HepG2 (cell line): Measurements from ENCODE around the gene ATG16L2. TPM values are rescaled to one million over a fixed set of nuclear protein-coding genes. Genes with fewer than 3 reads are reported as not detected.

Experiments
- ATAC-seq: fragments of 200-7000 bp; cut with Tn5 transposase; 3 replicates; pipeline ENCODE4 v1.9.1; 2020; ENCODE audit warnings: mild to moderate bottlenecking, moderate library complexity
- BruUV-seq: library from RNA; stranded (reverse); fragments of 400-500 nt; replicated peaks from 2 replicates; lab custom pipeline; 2021; lab: Mats Ljungman, UMichigan
- CTCF ChIA-PET: fragments of 300-600 bp; formaldehyde crosslinking; extraction: SDS; loops from one replicate; lab custom pipeline; 2021; ENCODE audit warnings: low total read pairs, inconsistent platforms, low intra/inter-chr PET ratio; lab: Yijun Ruan, JAX
- POLR2A ChIA-PET: fragments of 350-600 bp; sonication (Branson Sonifier 250); formaldehyde crosslinking; loops from one replicate; lab custom pipeline; 2020; ENCODE audit warnings: antibody characterized with exemption, inconsistent platforms; lab: Yijun Ruan, JAX
- DNase-seq: peaks from one replicate; pipeline ENCODE4 v3.0.0-alpha.2; 2015; ENCODE audit warnings: low spot score
- FAIRE-seq: peaks from 3 replicates; lab custom pipeline; 2011; peaks lifted over from hg19 to GRCh38; lab: Jason Lieb, UNC
- H2AFZ ChIP-seq: one replicate; pipeline ENCODE4 v1.6.1; 2011; ENCODE audit warnings: low read length, inconsistent platforms
- H3K27ac ChIP-seq: fragments of 300-600 bp; 3 replicates; pipeline ENCODE4 v1.8.0; 2011; ENCODE audit warnings: mixed run types, mild to moderate bottlenecking, mixed read lengths, low read length, inconsistent platforms; ENCODE audit not compliant: insufficient read depth; ENCODE audit errors: extremely low read length
- H3K27me3 ChIP-seq, 2 experiments: fragments of 200-600 bp in 1 of 2; 2 replicates in 1 of 2; 3 replicates in 1 of 2; pipeline versions ENCODE4 v1.6.0 to v1.8.0; 2011; ENCODE audit warnings: low read length in 2 of 2, mild to moderate bottlenecking in 2 of 2, moderate library complexity in 2 of 2, inconsistent platforms in 1 of 2; ENCODE audit not compliant: insufficient read depth in 2 of 2, control insufficient read depth in 1 of 2
- H3K36me3 ChIP-seq, 2 experiments: fragments of 200-600 bp in 1 of 2; replicated peaks in 1 of 2; 2 replicates in 1 of 2; 3 replicates in 1 of 2; pipeline versions ENCODE4 v1.5.1 to v1.8.0; 2011; ENCODE audit warnings: low read length in 2 of 2, inconsistent platforms in 1 of 2; ENCODE audit not compliant: insufficient read depth in 2 of 2, control insufficient read depth in 1 of 2
- H3K4me1 ChIP-seq: 2 replicates; pipeline ENCODE4 v1.5.1; 2012; ENCODE audit warnings: low read length, inconsistent platforms; ENCODE audit not compliant: insufficient read depth
- H3K4me2 ChIP-seq: 2 replicates; pipeline ENCODE4 v1.6.0; 2011; ENCODE audit warnings: low read depth, low read length, inconsistent platforms
- H3K4me3 ChIP-seq, 3 experiments: fragments of 200-600 bp in 1 of 3; sonication (generic), shearing (Covaris generic) in 1 of 3; replicated peaks in 1 of 3; 2 replicates each; pipeline ENCODE4 v1.5.1; 2011 to 2016; ENCODE audit warnings: low read length in 3 of 3, inconsistent platforms in 2 of 3, low read depth in 2 of 3, mild to moderate bottlenecking in 2 of 3, control low read depth in 1 of 3, mixed read lengths in 1 of 3; ENCODE audit not compliant: insufficient read depth in 1 of 3
- H3K79me2 ChIP-seq: one replicate; pipeline ENCODE4 v1.6.1; 2011; ENCODE audit warnings: low read length, inconsistent platforms; ENCODE audit not compliant: insufficient read depth
- H3K9ac ChIP-seq: 2 replicates; pipeline ENCODE4 v1.6.0; 2011; ENCODE audit warnings: mild to moderate bottlenecking, low read depth, low read length, inconsistent platforms; ENCODE audit not compliant: insufficient read depth
- H3K9me3 ChIP-seq: 2 replicates; pipeline ENCODE4 v1.5.1; 2012; ENCODE audit warnings: mild to moderate bottlenecking, low read length
- H4K20me1 ChIP-seq: 2 replicates; pipeline ENCODE4 v1.6.0; 2011; ENCODE audit warnings: inconsistent platforms, mild to moderate bottlenecking, low read length, moderate library complexity; ENCODE audit not compliant: insufficient read depth
- BHLHE40 ChIP-seq: IDR thresholded peaks from 2 replicates; pipeline ENCODE4 v1.6.1; 2011; ENCODE audit warnings: low read length, improper control_type of control experiment
- KAT7 ChIP-seq: IDR thresholded peaks from 2 replicates; pipeline ENCODE4 v1.6.1; 2018; ENCODE audit warnings: borderline replicate concordance, missing compliant biosample characterization
- KDM5A ChIP-seq: fragments of 200-600 bp; sonication (generic); IDR thresholded peaks from 2 replicates; pipeline ENCODE4 v1.7.0; 2018; ENCODE audit warnings: antibody characterized with exemption, mild to moderate bottlenecking, low read length, borderline replicate concordance
- NFATC3 ChIP-seq: sonication (generic); formaldehyde crosslinking; IDR thresholded peaks from 2 replicates; pipeline ENCODE4 v1.5.1; 2020; ENCODE audit warnings: mild to moderate bottlenecking, missing genetic modification reagents
- SIN3A ChIP-seq: IDR thresholded peaks from 2 replicates; pipeline ENCODE4 v1.6.1; 2011; ENCODE audit warnings: low read depth, mild to moderate bottlenecking, control low read depth, low read length, borderline replicate concordance
- SOX5 ChIP-seq: IDR thresholded peaks from 2 replicates; pipeline ENCODE4 v1.6.1; 2016; ENCODE audit warnings: borderline replicate concordance
- ZNF136 ChIP-seq: sonication (generic); formaldehyde crosslinking; IDR thresholded peaks from 2 replicates; pipeline ENCODE4 v1.8.1; 2022; ENCODE audit warnings: low read depth, mild to moderate bottlenecking, moderate library complexity, missing genetic modification reagents
- ZNF367 ChIP-seq: sonication (generic); formaldehyde crosslinking; IDR thresholded peaks from 2 replicates; pipeline ENCODE4 v1.4.0; 2020; ENCODE audit warnings: missing genetic modification reagents, borderline replicate concordance
- ZNF83 ChIP-seq: sonication (generic); formaldehyde crosslinking; IDR thresholded peaks from 2 replicates; pipeline ENCODE4 v1.4.0; 2020; ENCODE audit warnings: missing genetic modification reagents, mild to moderate bottlenecking, borderline replicate concordance
- WGBS: methylation state at CpG from one replicate; pipeline ENCODE4 v1.1.6; 2017; ENCODE audit warnings: low lambda C conversion rate; 5-methylcytosine and 5-hydroxymethylcytosine counted together
- in situ Hi-C: cut with HindIII; loops from 2 replicates; pipeline ENCODE4 v1.10.0; 2017; ENCODE audit warnings: low pct_unique_long_range_greater_than_20kb; ENCODE audit not compliant: extremely low pct_ligation_motif_present
- intact Hi-C: fragments of 100-400 bp; cut with micrococcal nuclease; formaldehyde crosslinking; loops from one replicate; pipeline ENCODE4 v1.10.0; 2022; ENCODE audit not compliant: unreplicated experiment
- polyA plus RNA-seq, 8 experiments: library from polyadenylated mRNA; depleted of rRNA in 3 of 8; stranded (reverse) in 7 of 8; unstranded in 1 of 8; fragments of >200 nt; fragmentation: Illumina TruSeq in 4 of 8; extraction: Trizol in 4 of 8; gene quantifications; 2 replicates each; pipeline versions ENCODE4 v1.2.1 to v1.2.3, GENCODE V29; 2011 to 2016; ENCODE audit warnings: low read depth in 4 of 8, missing spikeins in 1 of 8, mixed read lengths in 1 of 8; ENCODE audit not compliant: insufficient read depth in 1 of 8
- total RNA-seq, 5 experiments: library from RNA; depleted of rRNA; stranded (reverse); fragments of >200 nt; fragmentation: Illumina TruSeq; extraction: Trizol; gene quantifications; 2 replicates each; pipeline ENCODE4 v1.2.3, GENCODE V29; 2016; ENCODE audit warnings: low read depth in 1 of 5
- TF ChIP-seq, protein P1 (sequence below): sonication (generic); formaldehyde crosslinking; IDR thresholded peaks from 2 replicates; pipeline ENCODE4 v1.5.0; 2020; ENCODE audit warnings: missing genetic modification reagents, mild to moderate bottlenecking, borderline replicate concordance

Gene ATG16L2
- total and polyA plus RNA-seq, 2 of the 13 experiments (the other 11 are each of a cell fraction or from before 2014, with no cell fraction given): 6.2 to 14.8 TPM

DNA sequence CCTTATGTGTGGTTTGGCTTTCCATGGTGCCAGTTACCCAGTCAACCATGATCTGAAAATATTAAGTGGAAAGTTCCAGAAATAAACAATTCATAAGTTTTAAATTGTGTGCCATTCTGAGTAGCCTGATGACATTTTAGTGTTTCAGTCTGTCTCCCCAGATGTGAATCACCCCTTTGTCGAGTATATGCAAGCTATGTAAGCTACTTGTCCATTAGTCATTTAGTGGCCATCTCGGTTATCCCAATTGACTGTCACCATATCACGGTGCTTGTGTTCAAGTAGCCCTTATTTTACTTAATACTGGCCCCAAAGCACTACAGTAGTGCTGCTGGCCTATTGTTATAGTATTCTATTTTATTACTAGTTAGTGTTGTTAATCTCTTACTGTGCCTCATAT lies 44.9 kb downstream of the ATG16L2 start:
- intact Hi-C loops: no loop called here
- peaks cover 11 to 27% of the 10 kb centered on the region in 2 experiments for H3K36me3 ChIP-seq
- no peak overlapping the region for H3K4me2 ChIP-seq
- no TSS peak for BruUV-seq
- no peak for FAIRE-seq
- no peaks in the 10 kb centered on the region for H3K4me1 ChIP-seq
- no peak overlapping the region for H2AFZ ChIP-seq
- no peak overlapping the region for H3K9ac ChIP-seq
- H3K27me3 ChIP-seq: no peaks in the 10 kb centered on the region
- no peak overlapping the region for H3K4me3 ChIP-seq
- CTCF ChIA-PET: no interaction called here
- no peaks in the 10 kb centered on the region; the same call in 1 of the 2 replicates for H4K20me1 ChIP-seq
- no peak for ATAC-seq
- 98% methylated on average over 3 of the region's 3 CpGs for WGBS
- POLR2A ChIA-PET: interaction anchor here (0.6 kb wide), 1 partner anchor 155 kb away, joined by 3 read pairs; no protein-coding TSS in a partner anchor
- TF ChIP-seq SIN3A (no peak), BHLHE40 (no peak)
- H3K79me2 ChIP-seq: no peaks in the 10 kb centered on the region
- H3K27ac ChIP-seq: no peak overlapping the region
- no peak for DNase-seq
- H3K9me3 ChIP-seq: no peaks in the 10 kb centered on the region
- in situ Hi-C loops: no loop called here

DNA sequence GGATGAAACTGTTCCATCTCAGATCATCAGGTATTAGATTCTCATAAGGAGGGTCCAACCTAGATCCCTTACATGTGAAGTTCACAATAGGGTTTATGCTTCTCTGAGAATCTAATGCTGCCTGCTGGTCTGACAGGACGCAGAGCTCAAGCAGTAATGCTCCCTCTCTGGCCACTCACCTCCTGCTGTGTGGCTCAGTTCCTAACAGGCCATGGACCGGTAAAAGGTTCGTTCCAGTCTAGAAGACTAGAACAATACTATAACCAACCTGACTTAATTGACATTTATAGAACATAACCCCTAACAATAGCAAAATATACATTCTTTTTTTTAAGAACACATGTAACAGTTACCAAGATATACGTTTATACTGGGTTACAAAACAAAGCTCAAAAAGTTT lies 45.8 kb downstream of the ATG16L2 start:
- H3K36me3 ChIP-seq: peaks cover 11 to 28% of the 10 kb centered on the region in 2 experiments
- H2AFZ ChIP-seq: no peak overlapping the region
- intact Hi-C loops: no loop called here
- H3K9ac ChIP-seq: no peak overlapping the region
- H3K4me1 ChIP-seq: no peaks in the 10 kb centered on the region
- H3K4me2 ChIP-seq: no peak overlapping the region
- H3K27me3 ChIP-seq: no peaks in the 10 kb centered on the region
- DNase-seq (no peak), ATAC-seq (no peak), FAIRE-seq (no peak)
- H4K20me1 ChIP-seq: no peaks in the 10 kb centered on the region; the same call in 1 of the 2 replicates
- no peaks in the 10 kb centered on the region for H3K9me3 ChIP-seq
- no peak overlapping the region for H3K27ac ChIP-seq
- no peaks in the 10 kb centered on the region for H3K79me2 ChIP-seq
- POLR2A ChIA-PET: no interaction called here
- in situ Hi-C loops: no loop called here
- WGBS: 99% methylated on average over 4 of the region's 4 CpGs
- H3K4me3 ChIP-seq: no peak overlapping the region
- CTCF ChIA-PET: no interaction called here
- BruUV-seq: no TSS peak
- TF ChIP-seq ZNF367 (no peak), KAT7 (CRISPR knock-in tag) (no peak), NFATC3 (CRISPR knock-in tag) (no peak), KDM5A (no peak), ZNF136 (CRISPR knock-in tag) (no peak), ZNF83 (no peak), SOX5 (CRISPR knock-in tag) (no peak)
- TF ChIP-seq, protein P1, sequence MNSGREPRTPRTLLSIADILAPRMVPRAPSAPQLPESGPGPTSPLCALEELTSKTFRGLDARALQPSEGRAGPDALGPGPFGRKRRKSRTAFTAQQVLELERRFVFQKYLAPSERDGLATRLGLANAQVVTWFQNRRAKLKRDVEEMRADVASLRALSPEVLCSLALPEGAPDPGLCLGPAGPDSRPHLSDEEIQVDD: no peak
